K562 (cell line): ENCODE measurements around the gene ITGB3BP. TPM values are rescaled to one million over a fixed set of nuclear protein-coding genes. Genes with fewer than 3 reads are reported as not detected.

Experiments
- ATAC-seq: fragments of 200-7000 bp; cut with Tn5 transposase; 3 replicates; pipeline ENCODE4 v1.9.1; 2020; ENCODE audit warnings: moderate library complexity
- BruUV-seq: library from RNA; stranded (reverse); fragments of 400-500 nt; replicated peaks from 2 replicates; lab custom pipeline; 2021; lab: Mats Ljungman, UMichigan
- CTCF ChIA-PET: fragments of 300-600 bp; formaldehyde crosslinking; extraction: SDS; loops from one replicate; lab custom pipeline; 2021; ENCODE audit warnings: low intra/inter-chr PET ratio; lab: Yijun Ruan, JAX
- POLR2A ChIA-PET: fragments of 300-600, 350-650 bp; sonication (Branson Sonifier 250); formaldehyde crosslinking; extraction: SDS; loops from one replicate; lab custom pipeline; 2021; ENCODE audit warnings: antibody characterized with exemption, inconsistent platforms; lab: Yijun Ruan, JAX
- DNase-seq, 4 experiments: peaks; one replicate each; pipeline versions ENCODE4 v3.0.0 to v3.0.0-alpha.2; 2011 to 2018; ENCODE audit warnings: low spot score in 3 of 4, mixed read lengths in 3 of 4; ENCODE audit errors: extremely low read depth in 1 of 4
- FAIRE-seq: peaks from 2 replicates; lab custom pipeline; 2011; peaks lifted over from hg19 to GRCh38; lab: Jason Lieb, UNC
- H2AFZ ChIP-seq: 2 replicates; pipeline ENCODE4 v1.6.0; 2011; ENCODE audit warnings: low read depth, low read length, control low read depth, inconsistent platforms
- H3K27ac ChIP-seq: fragments of 200-600 bp; 3 replicates; pipeline ENCODE4 v1.8.0; 2011; ENCODE audit warnings: low read depth, mild to moderate bottlenecking, control low read depth, inconsistent platforms, low read length, moderate library complexity, mixed read lengths; ENCODE audit errors: extremely low read depth
- H3K27me3 ChIP-seq, 2 experiments: fragments of 300-600 bp in 1 of 2; 2 replicates in 1 of 2; 3 replicates in 1 of 2; pipeline versions ENCODE4 v1.6.0 to v1.8.0; 2011; ENCODE audit warnings: inconsistent platforms in 2 of 2, low read length in 2 of 2, mild to moderate bottlenecking in 1 of 2, mixed read lengths in 1 of 2, moderate library complexity in 1 of 2; ENCODE audit not compliant: control insufficient read depth in 2 of 2, insufficient read depth in 2 of 2
- H3K36me3 ChIP-seq: fragments of 300-600 bp; 3 replicates; pipeline ENCODE4 v1.8.0; 2011; ENCODE audit warnings: mild to moderate bottlenecking, low read length, inconsistent platforms; ENCODE audit not compliant: control insufficient read depth, insufficient read depth
- H3K4me1 ChIP-seq, 2 experiments: fragments of 200-600 bp in 1 of 2; replicated peaks in 1 of 2; 2 replicates in 1 of 2; 3 replicates in 1 of 2; pipeline versions ENCODE4 v1.5.1 to v1.8.0; 2011; ENCODE audit warnings: inconsistent platforms in 2 of 2, low read length in 2 of 2, mild to moderate bottlenecking in 1 of 2, mixed read lengths in 1 of 2, moderate library complexity in 1 of 2; ENCODE audit not compliant: control insufficient read depth in 2 of 2, insufficient read depth in 2 of 2
- H3K4me2 ChIP-seq: 2 replicates; pipeline ENCODE4 v1.6.1; 2011; ENCODE audit warnings: low read length, control low read depth, inconsistent platforms, mixed read lengths; ENCODE audit not compliant: insufficient read depth
- H3K4me3 ChIP-seq: fragments of 200-600 bp; sonication (generic), shearing (Covaris generic); 2 replicates; pipeline ENCODE4 v1.5.1; 2016; ENCODE audit warnings: control low read depth, inconsistent platforms
- H3K79me2 ChIP-seq: fragments of 200-600 bp; 3 replicates; pipeline ENCODE4 v1.8.0; 2011; ENCODE audit warnings: low read length, inconsistent platforms; ENCODE audit not compliant: control insufficient read depth, insufficient read depth
- H3K9ac ChIP-seq, 2 experiments: 2 replicates each; pipeline versions ENCODE4 v1.6.0 to v1.6.1; 2011; ENCODE audit warnings: low read depth in 2 of 2, low read length in 2 of 2, control low read depth in 1 of 2, inconsistent platforms in 1 of 2, mild to moderate bottlenecking in 1 of 2, mixed read lengths in 1 of 2; ENCODE audit not compliant: insufficient read depth in 1 of 2
- H3K9me1 ChIP-seq: one replicate; pipeline ENCODE4 v1.6.0; 2011; ENCODE audit warnings: inconsistent platforms, mild to moderate bottlenecking, low read length, moderate library complexity; ENCODE audit not compliant: control insufficient read depth, insufficient read depth
- H3K9me3 ChIP-seq: replicated peaks from 2 replicates; pipeline ENCODE4 v1.5.1; 2011; ENCODE audit warnings: low read depth, low read length, inconsistent platforms; ENCODE audit not compliant: control insufficient read depth, insufficient read depth
- H4K20me1 ChIP-seq: replicated peaks from 2 replicates; pipeline ENCODE4 v1.6.1; 2011; ENCODE audit warnings: low read length, inconsistent platforms, mixed read lengths; ENCODE audit not compliant: control insufficient read depth, insufficient read depth
- ARID1B ChIP-seq: fragments of 450-650 bp; IDR thresholded peaks from 2 replicates; pipeline ENCODE4 v1.6.1; 2016; ENCODE audit warnings: antibody characterized with exemption, mild to moderate bottlenecking, inconsistent platforms
- GATA2 ChIP-seq: sonication (generic); formaldehyde crosslinking; IDR thresholded peaks from 2 replicates; pipeline ENCODE4 v1.4.0; 2020; ENCODE audit warnings: mild to moderate bottlenecking, missing genetic modification reagents
- KLF6 ChIP-seq: fragments of 250-450 bp; sonication (Bioruptor Pico); IDR thresholded peaks from 2 replicates; pipeline ENCODE4 v1.4.0; 2020; ENCODE audit warnings: mild to moderate bottlenecking, moderate library complexity, borderline replicate concordance
- SUPT5H ChIP-seq: fragments of 450-650 bp; IDR thresholded peaks from 2 replicates; pipeline ENCODE4 v1.6.1; 2016
- TCF3 ChIP-seq: sonication (generic); formaldehyde crosslinking; IDR thresholded peaks from 2 replicates; pipeline ENCODE4 v1.4.0; 2020; ENCODE audit warnings: mild to moderate bottlenecking, missing genetic modification reagents
- ZFX ChIP-seq: sonication (generic); formaldehyde crosslinking; IDR thresholded peaks from 2 replicates; pipeline ENCODE4 v1.8.0; 2022; ENCODE audit warnings: mild to moderate bottlenecking, missing genetic modification reagents, moderate library complexity
- ZNF282 ChIP-seq: sonication (generic); formaldehyde crosslinking; IDR thresholded peaks from 2 replicates; pipeline ENCODE4 v1.8.1; 2023; ENCODE audit warnings: missing genetic modification reagents
- ZNF584 ChIP-seq: fragments of 200-800 bp; sonication (Bioruptor generic); IDR thresholded peaks from 2 replicates; pipeline ENCODE4 v1.6.1; 2016; ENCODE audit warnings: low read depth, mild to moderate bottlenecking, missing genetic modification characterization, missing compliant biosample characterization
- WGBS: fragments of 100-300 bp; shearing (Covaris generic); methylation state at CpG from one replicate; pipeline ENCODE4 v1.1.6; 2016; ENCODE audit warnings: low coverage, mixed read lengths; ENCODE audit not compliant: insufficient coverage; ENCODE audit errors: missing lambda C conversion rate; 5-methylcytosine and 5-hydroxymethylcytosine counted together
- in situ Hi-C: fragments of 300-500 bp; cut with MboI; formaldehyde crosslinking; loops from 4 replicates; pipeline ENCODE4 v1.15.0; 2018; ENCODE audit warnings: inconsistent platforms, mixed read lengths
- intact Hi-C: fragments of 100-400 bp; cut with micrococcal nuclease; formaldehyde crosslinking; loops from 2 replicates; pipeline ENCODE4 v1.14.2; 2022
- polyA plus RNA-seq, 8 experiments: library from polyadenylated mRNA; depleted of rRNA in 4 of 8; stranded (reverse) in 5 of 8; unstranded in 3 of 8; fragments of >200 nt; fragmentation: Nextera tagmentation in 2 of 8; fragmentation: Illumina TruSeq in 1 of 8; extraction: Ambion mirVana in 2 of 8; extraction: Trizol in 1 of 8; gene quantifications; 2 replicates each; pipeline versions ENCODE4 v1.2.1 to v1.2.3, GENCODE V29; 2011 to 2014; ENCODE audit warnings: inconsistent platforms in 1 of 8, missing spikeins in 1 of 8
- total RNA-seq, 7 experiments: library from RNA; depleted of rRNA in 6 of 7; stranded (reverse); fragments of >200 nt in 6 of 7; fragmentation: Illumina TruSeq in 2 of 7; extraction: Trizol in 2 of 7; gene quantifications; 2 replicates each; pipeline versions ENCODE4 v1.2.1 to v1.2.3, GENCODE V29; 2011 to 2021; ENCODE audit warnings: low replicate concordance in 1 of 7

Gene ITGB3BP
- total and polyA plus RNA-seq, 9 of the 15 experiments (the other 6 are each of a cell fraction or from before 2014, with no cell fraction given): 62.8 to 151 (median 110) TPM

DNA sequence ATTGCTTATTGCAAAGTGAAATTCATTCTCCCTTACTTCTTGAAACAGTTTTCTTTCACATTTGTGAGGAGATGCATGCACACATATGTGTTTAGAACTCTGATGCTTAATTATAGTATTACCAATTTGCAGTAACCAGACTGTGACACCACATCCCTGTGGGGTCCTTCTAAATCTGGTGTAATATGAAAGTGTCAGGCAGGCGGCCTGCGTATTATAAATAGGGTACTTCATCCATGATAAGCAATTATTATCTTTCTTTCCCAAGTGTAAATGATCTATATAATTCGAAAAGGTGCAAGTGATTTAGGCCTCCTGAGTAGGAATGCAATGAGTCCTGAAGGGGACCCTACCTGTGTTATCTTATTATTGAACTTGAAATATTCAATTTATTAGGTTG lies 1.2 kb upstream of the ITGB3BP start:
- H3K4me1 ChIP-seq: peaks cover 0 to 3% of the 10 kb centered on the region in 2 experiments; a peak in 2 of 5 replicates
- peaks cover 45% of the 10 kb centered on the region for H3K79me2 ChIP-seq
- POLR2A ChIA-PET: no interaction called here
- H3K27me3 ChIP-seq: no peaks in the 10 kb centered on the region
- intact Hi-C loops (loop anchor here (10.0 kb wide), 1 partner anchor 159 kb away; the partner anchor contains the start of gene ALG6), in situ Hi-C loops (no loop called here)
- no peaks in the 10 kb centered on the region for H3K9me3 ChIP-seq
- peak overlapping the region; percentile 95; the same call in 1 of the 3 replicates for H3K27ac ChIP-seq
- 25% methylated on average over 3 of the region's 3 CpGs for WGBS
- FAIRE-seq (no peak), DNase-seq (peak in 1 of 4 experiments; percentile 12), ATAC-seq (no peak)
- H3K4me2 ChIP-seq: peak overlapping the region; percentile 96
- H2AFZ ChIP-seq: peak overlapping the region; percentile 96
- TF ChIP-seq SUPT5H (no peak), ARID1B (no peak)
- no peaks in the 10 kb centered on the region for H3K9me1 ChIP-seq
- H4K20me1 ChIP-seq: no peaks in the 10 kb centered on the region
- peak overlapping the region in 1 of 2 experiments; percentile 91; a peak in 1 of 4 replicates for H3K9ac ChIP-seq
- no peaks in the 10 kb centered on the region for H3K36me3 ChIP-seq
- no TSS peak for BruUV-seq
- CTCF ChIA-PET: no interaction called here
- peak overlapping the region; percentile 67 for H3K4me3 ChIP-seq

DNA sequence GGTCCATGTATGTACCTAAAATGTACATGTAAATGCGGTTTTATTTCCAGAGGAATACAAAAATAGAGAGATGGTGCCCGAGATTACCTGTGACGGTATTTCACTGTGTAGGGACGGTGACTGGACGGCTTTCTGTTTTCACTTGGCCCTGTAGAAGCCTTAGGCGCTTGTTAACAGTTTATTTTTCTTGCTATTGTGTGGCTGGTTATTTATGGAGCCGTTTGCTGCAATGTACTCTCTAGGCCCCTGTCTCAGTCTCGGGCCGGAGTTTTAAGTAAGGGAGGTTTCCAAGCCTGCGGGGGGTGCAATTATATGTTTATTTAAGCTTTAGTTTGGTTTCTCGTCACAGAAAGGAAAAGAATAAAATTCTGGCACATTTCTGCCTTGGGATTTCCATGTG lies 713 bp upstream of the ITGB3BP start:
- FAIRE-seq (no peak), DNase-seq (peak in 3 of 4 experiments; percentile 8 to 11 (median 10)), ATAC-seq (peak; percentile 22)
- Histone ChIP-seq H3K36me3 (no peaks in the 10 kb centered on the region), H3K27ac (peak overlapping the region; percentile 95), H3K4me1 (peaks cover 0 to 3% of the 10 kb centered on the region in 2 experiments; a peak in 2 of 5 replicates), H3K4me3 (peak overlapping the region; percentile 67), H3K9me1 (no peaks in the 10 kb centered on the region), H3K4me2 (peak overlapping the region; percentile 96), H4K20me1 (no peaks in the 10 kb centered on the region), H2AFZ (peak overlapping the region; percentile 96), H3K79me2 (peaks cover 49% of the 10 kb centered on the region), H3K9ac (peak overlapping the region; percentile 91 to 93)
- ChIA-PET POLR2A (interaction anchor here (0.6 to 1.1 kb wide), 6 partner anchors 37 to 1030 kb away, joined by 3 to 4 read pairs (median 4); no protein-coding TSS in a partner anchor), CTCF (no interaction called here)
- WGBS: 1% methylated on average over 11 of the region's 11 CpGs
- in situ Hi-C loops (no loop called here), intact Hi-C loops (loop anchor here (10.0 kb wide), 1 partner anchor 159 kb away; the partner anchor contains the start of gene ALG6)
- no TSS peak for BruUV-seq
- TF ChIP-seq ZNF282 (CRISPR knock-in tag) (no peak), ZFX (CRISPR knock-in tag) (peak; percentile 47; the same call in 1 of the 2 replicates), ZNF584 (CRISPR knock-in tag) (no peak), KLF6 (CRISPR knock-in tag) (no peak), ARID1B (no peak), TCF3 (no peak), GATA2 (peak; percentile 41; the same call in 1 of the 2 replicates)
- TF ChIP-seq, all 486 proteins: peak for 2
- Histone ChIP-seq H3K9me3 (no peaks in the 10 kb centered on the region), H3K27me3 (no peaks in the 10 kb centered on the region)
